Pancreas (tissue), 10 donors: ENCODE data around the gene SDS. TPM values are rescaled to one million over a fixed set of nuclear protein-coding genes. Genes with fewer than 3 reads are reported as not detected.
A peak's percentile ranks its signal among the peaks of the same experiment; 100 is the strongest.

Experiments
- ATAC-seq, 4 donors: fragments of 200-7000 bp; cut with Tn5 transposase; one replicate each; pipeline versions ENCODE4 v1.8.0 to v1.9.1; 2020; ENCODE audit warnings: mild to moderate bottlenecking in 4 of 4, moderate library complexity in 4 of 4
- DNase-seq, 6 donors: peaks; one replicate each; pipeline ENCODE4 v3.0.0-alpha.2; 2020
- FAIRE-seq: peaks from 2 replicates; lab custom pipeline; 2012; peaks lifted over from hg19 to GRCh38; lab: Jason Lieb, UNC
- H3K27ac ChIP-seq, 4 donors: fragments of 200-600 bp; sonication (generic); 1 replicate in 3 of 4; 2 replicates in 1 of 4; pipeline versions ENCODE4 v1.5.0 to v1.8.0; 2020
- H3K27me3 ChIP-seq, 4 donors: fragments of 200-600 bp; one replicate each; pipeline ENCODE4 v1.8.0; 2021
- H3K36me3 ChIP-seq, 3 donors: fragments of 200-600 bp; sonication (generic) in 1 of 3; one replicate each; pipeline versions ENCODE4 v1.5.0 to v1.8.0; 2020 to 2021
- H3K4me1 ChIP-seq, 3 donors: fragments of 200-600 bp; one replicate each; pipeline ENCODE4 v1.8.0; 2021
- H3K4me3 ChIP-seq, 4 donors: fragments of 200-600 bp; sonication (generic) in 2 of 4; one replicate each; pipeline versions ENCODE4 v1.5.0 to v1.8.0; 2020 to 2021
- H3K9me3 ChIP-seq, 4 donors: fragments of 200-600 bp; one replicate each; pipeline ENCODE4 v1.8.0; 2021
- CTCF ChIP-seq, 4 donors: fragments of 200-600 bp; sonication (generic) in 3 of 4; IDR thresholded peaks; one replicate each; pipeline versions ENCODE4 v1.5.0 to v1.8.0; 2021; ENCODE audit warnings: antibody characterized with exemption in 4 of 4
- WGBS, 2 donors: extraction: QIAGEN DNeasy Blood & Tissue Kit; methylation state at CpG; one replicate each; pipeline ENCODE4 v1.1.7; 2013; 5-methylcytosine and 5-hydroxymethylcytosine counted together
- intact Hi-C, 3 donors: fragments of 100-400 bp; cut with DNase I; formaldehyde crosslinking; loops; one replicate each; pipeline versions ENCODE4 v1.11.1 to v1.14.2; 2022
- polyA plus RNA-seq, 2 donors: library from polyadenylated mRNA; stranded (reverse); fragments of 200-250 nt; gene quantifications; one replicate each; pipeline ENCODE4 v1.2.3, GENCODE V29; 2013
- total RNA-seq, 6 donors: library from RNA; stranded (reverse); fragmentation: NEBNext Ultra II Directional in 4 of 6; extraction: Animal tissue kit (Norgen Biotek cat#: 25700) in 4 of 6; gene quantifications; one replicate each; pipeline versions ENCODE4 v1.2.1 to v1.2.4, GENCODE V29; 2021 to 2023
- donor health status: healthy with polysubstance abuse.
- donor health status: DM: no; HTN: no; CAD: no; lungs with moderate emphysema.
- donor health status: DM: no; HTN: no; CAD: no.
- donor health status: control.
- donor health status: control.
- donor health status: Bipolar disorder and iron deficiency.
- donor health status: DM: yes; HTN: yes; CAD: no.
- donor health status: DM: no; HTN: no; CAD: no.
- donor health status: DM: no; HTN: no; CAD: no.
- donor health status: DM: yes; HTN: yes; CAD: no.

Gene SDS
- total and polyA plus RNA-seq, 8 donors, result 0.14 to 3.4 (median 0.39) TPM; not detected in 2

DNA sequence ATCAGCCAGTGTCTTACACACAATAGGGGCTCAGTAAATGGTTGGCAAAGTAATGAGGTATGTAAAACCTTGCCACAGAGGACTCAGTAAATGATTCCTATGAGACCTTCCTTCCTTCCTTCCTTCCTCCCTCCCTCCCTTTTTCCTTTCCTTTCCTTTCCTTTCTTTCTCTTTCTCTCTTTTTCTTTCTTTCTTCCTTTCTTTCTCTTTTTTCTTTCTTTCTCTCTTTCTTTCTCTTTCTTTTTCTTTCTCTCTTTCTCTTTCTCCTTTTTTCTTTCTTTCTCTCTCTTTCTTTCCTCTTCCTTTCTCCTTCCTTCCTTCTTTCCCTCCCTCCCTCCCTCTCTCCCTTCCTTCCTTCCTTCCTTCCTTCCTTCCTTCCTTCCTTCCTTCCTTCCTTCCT is 7.5 kb downstream of the SDS start:
- intact Hi-C loops, result no loop called here
- H3K27ac ChIP-seq, result no peak overlapping the region

DNA sequence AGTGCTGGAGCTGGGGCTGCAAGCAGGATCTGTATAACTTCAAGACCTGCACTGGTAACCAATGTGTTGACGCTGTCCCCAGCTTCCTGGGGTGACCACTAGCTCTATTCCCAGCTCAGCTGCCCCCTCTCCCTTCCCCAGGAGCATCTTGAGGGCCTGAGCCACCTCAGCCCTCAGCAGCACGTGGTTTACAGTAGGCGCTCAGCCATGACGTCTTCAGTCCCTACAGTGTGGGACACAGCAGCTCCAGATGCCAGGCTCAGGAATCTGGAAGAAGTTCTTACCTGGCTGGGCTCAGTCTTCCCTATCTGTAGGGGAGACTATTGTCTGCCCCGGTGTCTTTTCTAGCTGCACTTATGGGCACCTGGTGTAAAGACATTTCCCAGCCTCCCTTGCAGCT is 8.6 kb downstream of the SDS start:
- no peaks in the 10 kb centered on the region for H3K9me3 ChIP-seq
- no peak for TF ChIP-seq CTCF (IDR thresholded peaks at IDR 0.05)
- H3K27ac ChIP-seq, result no peak overlapping the region
- no peak for FAIRE-seq
- intact Hi-C loops, result no loop called here
- no peak overlapping the region for H3K4me3 ChIP-seq
- ATAC-seq, result no peak
- H3K36me3 ChIP-seq, result no peaks in the 10 kb centered on the region
- WGBS, 2 donors, result 80 to 83% methylated on average over 5 of the region's 5 CpGs
- no peaks in the 10 kb centered on the region for H3K4me1 ChIP-seq
- DNase-seq, result no peak
- no peaks in the 10 kb centered on the region for H3K27me3 ChIP-seq

More for the DNA sequence above, 7.5 kb downstream of the SDS start:
- no peaks in the 10 kb centered on the region for H3K27me3 ChIP-seq
- no peak for TF ChIP-seq CTCF (IDR thresholded peaks at IDR 0.05)
- no peak for ATAC-seq
- no peaks in the 10 kb centered on the region for H3K9me3 ChIP-seq
- H3K4me3 ChIP-seq, result no peak overlapping the region
- no peak for FAIRE-seq
- no peaks in the 10 kb centered on the region for H3K36me3 ChIP-seq
- no peaks in the 10 kb centered on the region for H3K4me1 ChIP-seq
- no peak for DNase-seq

DNA sequence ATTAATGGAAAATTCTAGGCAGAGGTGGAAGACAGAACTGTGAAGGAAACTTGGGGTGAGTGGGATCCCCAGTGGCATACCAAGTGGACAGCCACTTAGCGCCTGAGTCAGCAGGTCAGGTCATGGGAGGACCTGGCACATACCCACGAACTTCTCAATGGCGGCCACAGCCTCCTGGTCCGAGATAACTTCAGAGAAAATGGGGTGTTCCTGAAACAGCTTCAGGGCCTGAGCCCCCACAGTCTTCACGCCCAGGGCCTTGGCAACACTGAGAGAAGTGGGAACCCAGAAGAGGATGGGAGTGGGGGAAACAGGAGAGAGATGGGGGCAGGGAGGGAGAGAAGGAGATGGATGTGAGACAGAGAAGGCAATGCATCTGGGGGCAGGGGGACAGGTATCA is 9.9 kb downstream of the SDS start:
- Histone ChIP-seq H3K4me1 (no peaks in the 10 kb centered on the region), H3K9me3 (no peaks in the 10 kb centered on the region), H3K27me3 (no peaks in the 10 kb centered on the region), H3K27ac (no peak overlapping the region), H3K4me3 (no peak overlapping the region), H3K36me3 (no peaks in the 10 kb centered on the region)
- DNase-seq (no peak), FAIRE-seq (no peak), ATAC-seq (no peak)
- intact Hi-C loops, result no loop called here
- TF ChIP-seq CTCF (IDR thresholded peaks at IDR 0.05), result no peak
- 76 to 80% methylated on average over 5 of the region's 5 CpGs for WGBS, 2 donors

GRCh38 chr12:113392988-113393579 is 10.6 kb downstream of the SDS start:
- Histone ChIP-seq H3K9me3 (no peaks in the 10 kb centered on the region), H3K27ac (no peak overlapping the region), H3K4me1 (no peaks in the 10 kb centered on the region), H3K36me3 (peaks cover 0 to 6% (median 0%) of the 10 kb centered on the region in 3 donors), H3K27me3 (no peaks in the 10 kb centered on the region), H3K4me3 (no peak overlapping the region)
- ATAC-seq (peak in 2 of 4 donors; percentile 25 to 36), DNase-seq (no peak), FAIRE-seq (no peak)
- TF ChIP-seq CTCF (IDR thresholded peaks at IDR 0.05), result no peak
- WGBS, 2 donors, result 69 to 73% methylated on average over 17 of the region's 17 CpGs
- intact Hi-C loops, result no loop called here

GRCh38 chr12:113392520-113392919 is 11.2 kb downstream of the SDS start:
- no peak for TF ChIP-seq CTCF (IDR thresholded peaks at IDR 0.05)
- ATAC-seq (no peak), DNase-seq (no peak), FAIRE-seq (no peak)
- intact Hi-C loops, result no loop called here
- H3K27ac ChIP-seq, result no peak overlapping the region
- H3K4me3 ChIP-seq, result no peak overlapping the region
- H3K4me1 ChIP-seq, result no peaks in the 10 kb centered on the region
- no peaks in the 10 kb centered on the region for H3K9me3 ChIP-seq
- WGBS, 2 donors, result 71 to 80% methylated on average over 7 of the region's 7 CpGs
- H3K27me3 ChIP-seq, result no peaks in the 10 kb centered on the region
- H3K36me3 ChIP-seq, result peaks cover 0 to 7% (median 0%) of the 10 kb centered on the region in 3 donors
